Measurements from ENCODE around the gene KIAA1217.
A peak's percentile ranks its signal among the peaks of the same experiment; 100 is the strongest.

KIAA1217 gene

DNA sequence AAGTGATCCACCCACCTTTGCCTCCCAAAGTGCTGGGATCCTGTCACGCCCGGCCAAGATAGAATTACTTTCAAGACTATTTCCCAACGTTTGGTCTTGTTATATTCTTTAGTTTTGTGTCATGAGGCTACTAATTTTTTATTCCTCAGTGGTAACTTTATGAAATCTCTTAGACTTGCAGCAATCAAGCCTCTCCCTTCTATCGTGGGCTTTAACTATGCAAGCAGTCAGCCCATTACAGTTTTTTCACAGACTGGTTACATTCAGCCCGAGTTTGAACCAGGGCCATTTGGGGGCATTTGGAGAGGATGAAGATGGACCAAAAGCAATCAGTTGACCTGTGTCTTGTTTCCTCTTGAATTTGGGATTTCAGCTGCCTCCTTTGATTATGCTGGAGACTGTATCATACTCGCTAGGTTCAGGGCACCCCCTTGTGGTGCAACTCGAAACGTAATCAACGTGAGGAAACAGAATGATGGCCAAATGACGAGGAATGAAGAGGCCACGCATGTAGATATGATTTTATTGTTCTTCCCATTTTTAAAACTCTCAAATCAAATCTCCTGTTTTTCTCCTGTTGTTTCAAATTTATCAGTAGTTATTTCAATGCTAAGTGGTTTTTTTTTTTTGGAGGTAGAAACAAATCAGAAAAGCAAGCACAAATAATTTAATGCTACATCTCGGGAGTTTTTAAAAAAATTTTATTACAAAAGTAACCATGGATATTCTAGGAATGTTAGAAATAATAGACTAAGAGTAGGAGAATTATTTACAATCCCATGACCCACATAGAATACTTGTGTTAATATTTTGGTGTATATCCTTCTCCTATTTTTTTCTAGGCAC is 151.6 kb downstream of the KIAA1217 start:
- DNase-seq (ENCODE audit: extremely low read depth in 1 of 2, low read depth in 1 of 2) = peak in 1 of 2 donors; percentile 5

DNA sequence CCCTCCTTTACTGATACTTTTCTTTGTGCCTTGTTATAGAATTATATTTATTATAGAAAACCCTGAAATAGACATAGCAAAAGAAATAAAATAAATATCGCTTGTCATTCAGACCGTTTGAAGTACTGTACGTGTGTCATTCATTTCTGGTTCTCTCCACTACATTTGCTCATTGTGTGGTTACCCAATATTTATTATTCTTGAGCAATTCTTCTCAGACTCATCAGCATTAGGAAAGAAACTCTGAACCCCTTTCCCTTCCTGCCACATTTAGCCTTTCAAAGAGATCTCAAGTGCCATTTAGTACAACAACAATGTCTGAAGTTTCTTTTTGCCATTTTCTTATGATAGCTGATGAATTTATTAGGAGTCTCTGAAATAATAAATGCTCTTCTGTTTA is 154.1 kb downstream of the KIAA1217 start:
- no peak for DNase-seq (ENCODE audit: extremely low read depth in 1 of 2, low read depth in 1 of 2)

DNA sequence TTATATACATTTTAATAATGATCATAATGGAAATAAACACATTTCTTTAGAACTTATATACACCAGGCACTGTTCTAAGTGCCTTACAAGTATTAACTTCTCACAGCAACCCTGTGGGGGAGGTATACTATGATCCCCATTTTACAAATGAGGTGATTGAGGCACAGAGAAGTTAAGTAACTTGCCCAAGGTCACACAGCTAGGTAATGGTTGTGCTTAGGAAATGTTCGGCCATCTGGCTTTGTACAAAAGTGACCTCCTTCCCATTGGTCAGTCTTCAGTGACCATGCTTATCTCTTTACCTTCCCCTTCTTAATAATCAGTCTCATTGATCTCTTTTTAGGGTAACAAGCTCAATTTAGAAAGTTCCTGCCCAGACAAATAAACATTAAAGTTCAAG is 158.8 kb downstream of the KIAA1217 start:
- no peak for DNase-seq (ENCODE audit: extremely low read depth in 1 of 2, low read depth in 1 of 2)

GRCh38 chr10:24370877-24371276 is 161.9 kb downstream of the KIAA1217 start:
- DNase-seq (ENCODE audit: extremely low read depth in 1 of 2, low read depth in 1 of 2) = no peak

DNA sequence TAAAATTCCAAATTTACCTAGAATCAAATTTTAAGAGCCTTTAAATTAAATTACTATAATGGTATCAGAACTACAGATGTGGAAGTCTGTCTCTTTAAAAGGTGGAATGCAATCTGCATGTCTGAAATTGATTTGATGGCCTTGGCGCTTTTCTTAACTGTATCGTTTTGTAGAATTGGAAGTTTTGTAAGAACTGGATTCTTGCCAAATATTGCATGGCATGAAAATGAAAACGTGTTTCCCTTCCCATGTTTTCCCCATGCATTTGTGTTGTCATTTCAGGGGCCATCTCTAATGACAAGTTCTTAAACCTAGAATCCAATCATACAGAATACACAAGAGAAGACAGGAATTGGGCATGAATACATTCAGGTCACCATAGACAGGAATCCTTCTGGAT is 162.5 kb downstream of the KIAA1217 start:
- no peak for DNase-seq (ENCODE audit: extremely low read depth in 1 of 2, low read depth in 1 of 2)

- no peak for DNase-seq (ENCODE audit: extremely low read depth in 1 of 2, low read depth in 1 of 2)
Measured at GRCh38 chr10:24374134-24374915, 165.4 kb downstream of the KIAA1217 start.

GRCh38 chr10:24375510-24375909 is 166.6 kb downstream of the KIAA1217 start:
- no peak for DNase-seq (ENCODE audit: extremely low read depth in 1 of 2, low read depth in 1 of 2)

GRCh38 chr10:24376731-24377130 is 167.8 kb downstream of the KIAA1217 start:
- no peak for DNase-seq (ENCODE audit: extremely low read depth in 1 of 2, low read depth in 1 of 2)

DNA sequence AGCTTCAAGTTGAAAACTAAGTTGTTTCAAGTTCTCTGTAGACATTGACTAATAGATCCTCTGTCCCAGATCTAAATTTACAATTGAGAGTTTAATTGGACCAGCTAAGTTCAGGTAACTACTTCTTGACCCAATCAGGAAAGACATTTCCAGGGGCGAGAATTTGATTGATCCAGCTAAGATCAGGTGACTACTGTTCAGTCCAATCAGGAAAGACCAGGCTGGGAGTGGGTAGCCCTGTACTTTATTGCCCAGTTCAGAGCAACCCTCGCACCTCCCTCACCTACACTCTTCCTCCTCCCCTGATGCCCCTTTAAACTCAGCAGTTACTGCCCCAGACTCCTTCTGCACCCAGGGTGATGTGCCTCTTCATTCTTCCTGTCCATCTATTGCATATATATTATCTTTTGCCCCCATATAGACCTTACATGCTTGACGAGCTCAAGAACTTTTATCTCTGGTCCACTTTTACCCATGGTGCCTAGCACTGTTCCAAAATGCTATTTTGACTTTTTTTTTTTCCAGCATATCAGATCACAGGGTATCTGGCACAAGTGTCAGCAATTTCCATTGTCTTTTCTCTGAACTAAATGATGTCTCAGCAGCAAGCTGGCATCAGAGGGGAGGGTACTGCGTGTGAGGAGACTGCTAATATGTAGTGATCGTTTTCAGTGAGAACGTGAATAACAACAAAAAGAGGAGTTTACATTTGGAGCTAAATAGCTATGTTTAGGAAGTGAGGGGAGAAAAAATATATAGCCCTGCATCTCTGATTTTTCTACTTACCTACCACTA is 169.4 kb downstream of the KIAA1217 start:
- no peak for DNase-seq (ENCODE audit: extremely low read depth in 1 of 2, low read depth in 1 of 2)

- DNase-seq (ENCODE audit: extremely low read depth in 1 of 2, low read depth in 1 of 2) = no peak
Measured at GRCh38 chr10:24381235-24382010, 172.5 kb downstream of the KIAA1217 start.

- no peak for DNase-seq (ENCODE audit: extremely low read depth in 1 of 2, low read depth in 1 of 2)
Measured at GRCh38 chr10:24382045-24382444, 173.1 kb downstream of the KIAA1217 start.

GRCh38 chr10:24382596-24382978 is 173.6 kb downstream of the KIAA1217 start:
- DNase-seq (ENCODE audit: extremely low read depth in 1 of 2, low read depth in 1 of 2) = peak in 1 of 2 donors; percentile 5

DNA sequence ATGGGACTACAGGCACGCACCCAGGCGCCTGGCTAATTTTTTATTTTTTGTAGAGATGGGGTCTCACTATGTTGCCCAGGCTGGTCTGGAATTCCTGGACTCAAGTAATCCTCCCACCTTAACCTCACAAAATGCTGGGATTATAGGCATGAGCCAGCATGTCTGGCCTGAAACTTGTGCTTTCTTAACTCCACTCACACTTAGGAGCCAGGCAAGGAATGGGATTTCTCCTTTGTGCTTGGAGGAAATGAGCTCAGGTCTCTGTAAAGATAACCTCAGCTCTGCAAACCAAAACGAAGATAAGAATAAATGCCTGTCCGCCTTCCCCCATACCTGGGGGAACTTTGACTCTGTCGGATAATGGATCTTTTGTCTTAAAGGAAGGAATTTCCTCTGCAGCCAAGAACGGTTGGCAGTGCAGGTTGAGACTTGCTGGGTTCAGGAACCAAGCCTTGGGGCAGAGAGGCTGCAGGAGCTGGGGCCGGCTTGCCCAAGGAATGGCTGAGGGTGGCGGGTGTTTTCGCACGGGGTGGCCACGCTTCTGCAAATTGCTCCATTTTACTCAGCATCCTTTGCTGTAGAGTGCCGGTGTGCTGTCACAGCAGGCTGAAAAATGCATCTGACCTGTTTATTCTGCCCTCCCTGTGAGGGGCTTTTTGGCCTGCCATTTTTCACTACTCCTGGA is 174.2 kb downstream of the KIAA1217 start:
- no peak for DNase-seq (ENCODE audit: extremely low read depth in 1 of 2, low read depth in 1 of 2)

GRCh38 chr10:24383681-24384106 is 174.8 kb downstream of the KIAA1217 start:
- peak; percentile 16 to 35 for DNase-seq (ENCODE audit: extremely low read depth in 1 of 2, low read depth in 1 of 2)

- no peak for DNase-seq (ENCODE audit: extremely low read depth in 1 of 2, low read depth in 1 of 2)
Measured at GRCh38 chr10:24384954-24385353, 176.0 kb downstream of the KIAA1217 start.

- DNase-seq (ENCODE audit: extremely low read depth in 1 of 2, low read depth in 1 of 2) = no peak
Measured at GRCh38 chr10:24385776-24386175, 176.8 kb downstream of the KIAA1217 start.

DNA sequence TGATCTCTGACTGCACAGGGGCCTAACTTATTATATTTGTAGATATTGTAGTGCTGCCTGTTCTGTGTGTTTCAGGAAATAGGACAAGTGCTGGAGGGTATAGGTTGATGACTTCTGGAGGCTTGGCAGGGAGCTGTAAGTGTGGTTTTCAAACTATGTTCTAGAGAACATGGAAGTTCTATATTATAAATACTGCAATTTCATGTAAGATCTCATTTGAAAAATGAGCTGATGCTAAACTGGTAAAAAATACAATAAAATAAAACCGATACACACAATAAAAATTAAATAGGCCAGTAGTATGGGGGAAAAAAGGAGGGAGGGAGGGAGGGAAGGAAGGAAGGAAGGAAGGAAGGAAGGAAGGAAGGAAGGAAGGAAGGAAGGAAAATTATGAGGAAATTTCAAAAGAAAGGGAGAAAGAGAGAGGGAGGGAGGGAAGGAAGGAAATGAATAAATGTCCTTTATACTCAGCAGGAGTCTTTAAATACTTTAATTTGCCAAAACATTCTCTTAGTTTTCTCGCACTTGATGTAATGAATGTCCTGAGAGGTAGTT is 181.3 kb downstream of the KIAA1217 start:
- DNase-seq (ENCODE audit: extremely low read depth in 1 of 2, low read depth in 1 of 2) = no peak

DNA sequence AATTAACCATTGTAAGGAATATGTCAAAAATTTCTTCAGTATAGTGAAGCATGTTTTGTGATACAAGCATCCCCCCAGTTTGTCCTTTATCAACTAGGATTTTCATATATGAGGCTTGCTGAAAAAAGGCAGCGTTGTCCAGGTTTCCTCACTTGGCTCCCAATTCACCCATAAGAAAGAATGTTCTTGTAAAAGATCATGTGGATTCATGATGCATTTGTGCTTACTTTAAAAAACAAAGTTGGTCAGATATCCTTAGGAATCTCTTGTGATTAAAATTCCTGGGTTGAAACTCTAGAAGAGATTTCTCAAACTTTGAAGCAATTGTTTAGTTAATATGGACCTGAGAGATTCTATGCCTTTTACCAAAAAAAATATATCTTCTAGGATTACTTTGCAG is 181.8 kb downstream of the KIAA1217 start:
- DNase-seq (ENCODE audit: extremely low read depth in 1 of 2, low read depth in 1 of 2) = no peak

GRCh38 chr10:24393201-24393600 is 184.3 kb downstream of the KIAA1217 start:
- no peak for DNase-seq (ENCODE audit: extremely low read depth in 1 of 2, low read depth in 1 of 2)
